HG02938 (cell line): ENCODE measurements around the gene ZFP57.
A peak's percentile ranks its signal among the peaks of the same experiment; 100 is the strongest.

ENCODE experiments used
- ATAC-seq: cut with Tn5 transposase; IDR thresholded peaks from one replicate; pipeline ENCODE4 v1.9.1; 2021; ENCODE audit warnings: mild to moderate bottlenecking, moderate library complexity; ENCODE audit not compliant: unreplicated experiment

The ZFP57 gene

GRCh38 chr6:29680904-29681303 is at the start of gene ZFP57:
ZFP57 (minus strand) TSS chr6:29681152; CDS start chr6:29677003, 4,149 bp downstream.
- no peak for ATAC-seq

- ATAC-seq, result no peak
Measured at GRCh38 chr6:29730575-29731126, 49.7 kb upstream of the ZFP57 start.

- no peak for ATAC-seq
Measured at GRCh38 chr6:29729774-29730328, 48.9 kb upstream of the ZFP57 start.

- no peak for ATAC-seq
Measured at GRCh38 chr6:29728875-29729270, 47.9 kb upstream of the ZFP57 start.

GRCh38 chr6:29728173-29728874 is 47.4 kb upstream of the ZFP57 start:
- no peak for ATAC-seq

GRCh38 chr6:29727637-29728036 is 46.7 kb upstream of the ZFP57 start:
- ATAC-seq, result no peak

- no peak for ATAC-seq
Measured at GRCh38 chr6:29726571-29727194, 45.7 kb upstream of the ZFP57 start.

- ATAC-seq, result no peak
Measured at GRCh38 chr6:29726001-29726400, 45.0 kb upstream of the ZFP57 start.

GRCh38 chr6:29724937-29725869 is 44.3 kb upstream of the ZFP57 start:
- no peak for ATAC-seq

- ATAC-seq, result peak; percentile 36
Measured at GRCh38 chr6:29723666-29724588, 43.0 kb upstream of the ZFP57 start.

- ATAC-seq, result peak; percentile 87
Measured at GRCh38 chr6:29723262-29723665, 42.3 kb upstream of the ZFP57 start, which contains the start of gene HLA-F. HLA-F (plus strand) TSS chr6:29723434; CDS start chr6:29723464, 30 bp downstream.

GRCh38 chr6:29720863-29721262 is 39.9 kb upstream of the ZFP57 start:
- no peak for ATAC-seq

- ATAC-seq, result no peak
Measured at GRCh38 chr6:29710281-29710941, 29.5 kb upstream of the ZFP57 start.

- ATAC-seq, result no peak
Measured at GRCh38 chr6:29709188-29709587, 28.2 kb upstream of the ZFP57 start.

- no peak for ATAC-seq
Measured at GRCh38 chr6:29708432-29709179, 27.7 kb upstream of the ZFP57 start.

- no peak for ATAC-seq
Measured at GRCh38 chr6:29705389-29706231, 24.7 kb upstream of the ZFP57 start.

- ATAC-seq, result no peak
Measured at GRCh38 chr6:29702519-29703103, 21.7 kb upstream of the ZFP57 start.
